IPS-18c (cell line): ENCODE measurements around the gene BTG4.

Experiments
- H3K4me3 ChIP-seq: 2 replicates; pipeline ENCODE4 v1.7.0; 2013; ENCODE audit warnings: low read depth, mild to moderate bottlenecking, low read length, moderate library complexity; ENCODE audit not compliant: insufficient read depth
- H3K9me3 ChIP-seq: one replicate; pipeline ENCODE4 v1.6.1; 2013; ENCODE audit warnings: mild to moderate bottlenecking, low read length, moderate library complexity; ENCODE audit not compliant: control insufficient read depth, insufficient read depth

BTG4 gene

DNA sequence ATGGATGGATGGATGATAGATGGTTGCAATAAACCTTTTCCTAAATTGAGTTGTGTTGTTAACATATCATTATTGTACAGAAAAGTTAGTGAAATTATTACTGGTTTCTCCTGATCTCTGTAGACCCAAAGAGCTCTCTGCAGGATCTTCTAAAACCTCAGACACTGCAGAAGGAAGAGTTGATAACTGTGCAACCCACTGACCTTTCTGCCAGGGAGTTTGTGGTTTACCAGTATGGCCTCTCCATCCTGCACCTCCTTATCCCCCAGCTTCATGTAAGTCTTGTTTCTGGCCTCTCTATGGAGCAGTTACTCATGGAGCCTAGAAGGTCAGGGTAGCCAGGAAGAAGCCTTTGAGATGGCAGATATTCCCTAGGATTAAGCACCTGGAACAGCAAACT, 45.6 kb downstream of the BTG4 start:
- H3K4me3 ChIP-seq: no peak overlapping the region
- H3K9me3 ChIP-seq: no peaks in the 10 kb centered on the region

GRCh38 chr11:111465400-111465799, 46.8 kb downstream of the BTG4 start:
- H3K9me3 ChIP-seq: no peaks in the 10 kb centered on the region

DNA sequence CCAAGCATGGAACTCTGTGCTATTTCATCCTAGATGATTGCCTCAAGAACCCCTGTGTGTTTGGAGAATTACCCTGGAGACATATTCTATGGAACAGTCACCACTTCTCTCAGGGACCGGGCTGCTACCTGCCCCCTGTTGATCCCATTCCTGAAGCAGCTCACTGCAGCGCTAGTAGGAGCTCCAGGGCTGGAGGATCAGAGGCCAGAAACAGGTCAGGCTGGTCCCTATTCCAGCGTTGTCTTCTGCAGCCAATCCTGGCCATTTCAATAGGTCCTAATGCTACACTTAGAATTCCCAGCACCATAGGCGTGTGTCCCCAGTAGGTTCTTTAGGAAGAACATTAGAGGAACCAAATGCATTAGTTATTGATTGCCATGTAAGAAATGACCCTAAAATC, 48.9 kb downstream of the BTG4 start:
- Histone ChIP-seq H3K4me3 (no peak overlapping the region), H3K9me3 (no peaks in the 10 kb centered on the region)

More at GRCh38 chr11:111465400-111465799, 46.8 kb downstream of the BTG4 start:
- H3K4me3 ChIP-seq: no peak overlapping the region

DNA sequence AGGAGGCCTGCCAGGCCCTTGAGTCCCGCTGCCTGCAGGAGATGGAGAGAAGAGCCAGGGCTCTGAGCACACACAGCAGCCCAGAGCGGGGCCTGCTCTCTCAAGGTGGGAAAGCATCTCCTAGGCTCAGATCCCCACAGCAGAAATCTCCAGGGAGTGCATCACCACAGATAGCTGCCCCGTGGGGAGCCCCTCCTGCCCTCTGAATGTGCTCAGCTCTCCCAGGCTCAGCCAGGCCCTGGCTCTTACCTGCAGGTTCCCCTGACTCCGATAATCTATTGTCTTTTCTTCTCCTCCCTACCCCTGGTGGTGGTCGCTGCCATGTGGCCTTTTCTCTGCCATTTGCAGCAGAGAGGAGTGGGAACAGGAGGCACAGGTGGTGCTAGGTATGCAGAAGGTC, 49.9 kb downstream of the BTG4 start:
- H3K4me3 ChIP-seq: no peak overlapping the region
- no peaks in the 10 kb centered on the region for H3K9me3 ChIP-seq

DNA sequence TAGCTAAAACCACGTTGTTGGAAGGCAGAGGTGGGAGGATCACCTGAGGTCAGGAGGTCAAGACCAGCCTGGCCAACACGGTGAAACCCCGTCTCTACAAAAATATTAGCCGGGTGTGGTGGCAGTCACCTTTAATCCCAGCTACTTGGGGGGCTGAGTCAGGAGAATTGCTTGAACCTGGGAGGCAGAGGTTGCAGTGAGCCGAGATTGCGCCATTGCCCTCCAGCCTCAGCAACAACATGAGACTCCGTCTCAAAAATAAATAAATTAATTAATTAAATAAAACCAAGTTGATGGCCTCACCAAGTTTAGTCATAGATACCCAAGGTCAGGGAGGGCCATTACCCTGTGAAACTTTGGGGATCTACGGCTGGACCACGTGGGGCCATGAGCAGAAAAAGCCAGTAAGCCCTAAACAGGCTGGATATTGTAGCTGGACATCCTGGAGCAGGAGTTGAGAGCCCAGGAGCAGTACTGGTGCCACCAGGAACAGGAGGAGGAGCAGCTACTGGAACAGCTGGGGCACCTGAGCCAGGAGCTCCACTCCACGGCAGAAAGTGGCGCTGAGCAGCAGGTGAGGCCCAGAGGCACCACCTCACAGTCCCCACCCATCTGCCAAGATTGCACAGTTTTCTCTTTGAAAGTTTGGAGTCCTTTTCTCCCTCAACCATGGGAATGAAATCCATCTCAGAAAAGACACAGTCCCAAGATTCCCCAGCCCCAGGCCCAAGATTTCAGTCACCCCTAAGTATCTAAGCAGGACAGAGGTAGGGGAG, 50.5 kb downstream of the BTG4 start:
- no peak overlapping the region for H3K4me3 ChIP-seq
- no peaks in the 10 kb centered on the region for H3K9me3 ChIP-seq

- H3K4me3 ChIP-seq: no peak overlapping the region
- H3K9me3 ChIP-seq: no peaks in the 10 kb centered on the region
These were observed 51.3 kb downstream of the BTG4 start for GRCh38 chr11:111460856-111461255.

DNA sequence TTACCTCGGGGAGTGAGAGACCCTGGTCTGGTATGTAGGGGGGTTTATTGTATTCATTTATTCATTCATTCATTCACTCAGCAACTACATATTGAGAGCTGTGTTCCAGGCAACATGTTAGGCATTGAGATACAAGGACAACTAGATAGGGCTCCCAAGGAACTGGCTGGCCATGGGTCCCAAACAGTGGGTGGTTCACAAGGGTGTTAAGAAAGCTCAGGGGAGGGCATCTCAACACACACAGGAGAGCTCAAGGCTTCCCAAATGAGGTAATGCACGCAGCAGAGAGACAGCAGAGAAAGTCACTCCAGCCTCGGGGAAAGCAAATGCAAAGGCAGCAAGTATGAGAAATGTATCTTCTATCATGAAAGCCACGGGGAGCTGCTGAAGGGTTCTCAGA, 51.8 kb downstream of the BTG4 start:
- Histone ChIP-seq H3K4me3 (no peak overlapping the region), H3K9me3 (no peaks in the 10 kb centered on the region)

DNA sequence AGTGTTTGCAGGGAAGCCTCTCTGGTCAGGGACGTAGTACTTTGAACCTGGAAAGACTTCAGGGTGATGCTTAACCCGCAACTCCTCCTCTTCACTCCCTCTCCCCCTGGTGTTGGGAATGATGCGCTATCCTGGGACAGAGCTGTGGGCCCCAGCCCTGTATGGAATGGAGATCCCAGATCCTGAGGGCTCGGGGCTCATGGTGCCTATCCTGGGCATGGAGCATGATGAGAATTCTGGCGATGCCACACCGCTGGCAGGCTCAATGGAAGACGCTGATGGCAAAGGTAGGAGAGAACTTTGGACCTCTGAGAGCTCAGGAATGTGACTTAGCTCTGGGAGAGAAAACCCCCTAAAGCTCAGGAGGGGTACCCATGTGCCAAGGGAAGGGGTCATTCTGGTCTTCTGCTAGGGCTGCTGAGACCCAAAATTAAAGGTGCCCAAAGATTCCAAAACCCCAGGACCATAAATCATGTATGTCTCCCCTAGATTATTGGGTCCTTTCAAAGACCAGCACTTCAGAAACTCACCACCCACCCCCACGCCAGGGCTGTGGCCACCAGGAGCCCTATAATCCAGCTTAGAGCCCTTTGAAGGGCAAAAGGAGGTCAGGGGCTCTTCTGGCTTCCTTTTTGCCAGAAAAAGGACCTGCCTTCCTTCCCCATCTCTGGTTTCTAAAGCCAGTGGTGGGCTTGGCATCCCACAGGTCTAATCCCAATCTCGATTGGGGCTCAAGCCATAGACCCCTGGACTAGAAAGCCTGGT, 52.5 kb downstream of the BTG4 start:
- Histone ChIP-seq H3K4me3 (no peak overlapping the region), H3K9me3 (no peaks in the 10 kb centered on the region)

GRCh38 chr11:111457731-111458368, 54.3 kb downstream of the BTG4 start:
- no peak overlapping the region for H3K4me3 ChIP-seq
- H3K9me3 ChIP-seq: no peaks in the 10 kb centered on the region

DNA sequence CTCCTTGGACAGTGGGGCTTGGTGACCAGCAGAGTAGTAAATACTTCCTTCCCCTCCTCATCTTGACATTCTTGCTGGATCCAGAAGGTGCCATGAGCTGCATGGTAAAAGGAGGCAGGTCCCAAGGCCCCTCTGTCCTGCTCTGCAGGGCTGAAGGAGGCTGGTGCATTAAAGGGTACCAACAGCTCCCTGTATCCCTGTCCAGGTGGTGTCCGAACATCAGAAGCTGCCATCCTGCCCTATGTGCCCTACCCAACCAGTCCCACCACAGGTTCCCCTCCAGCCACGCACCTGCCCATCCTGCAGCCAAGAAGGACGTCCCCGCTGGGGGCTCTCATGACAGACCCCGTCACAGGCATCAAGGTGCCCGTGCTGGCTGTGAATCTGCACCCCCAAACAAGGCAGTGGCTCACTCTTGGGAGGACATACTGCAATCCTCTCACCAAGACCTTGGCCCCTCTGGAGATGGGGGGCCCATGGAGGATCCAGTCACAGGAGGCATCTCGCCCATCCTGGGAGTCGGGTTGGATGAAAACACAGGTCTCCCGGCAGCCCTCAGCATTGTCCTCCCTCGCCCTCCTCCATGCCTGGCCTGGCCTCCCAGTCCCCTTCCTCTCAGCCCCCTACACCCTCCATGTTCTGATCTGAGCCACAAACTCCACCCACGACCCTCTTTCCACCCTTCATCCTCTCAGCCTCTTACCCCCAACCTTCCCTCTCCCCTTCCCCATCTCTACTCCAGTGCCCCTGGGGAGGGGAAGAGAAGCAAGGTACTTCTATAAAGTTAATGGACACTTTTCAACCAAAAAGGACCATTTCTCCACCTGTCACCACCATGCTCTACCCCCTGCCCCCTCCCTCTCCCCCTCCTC, 55.1 kb downstream of the BTG4 start:
- H3K4me3 ChIP-seq: no peak overlapping the region
- H3K9me3 ChIP-seq: no peaks in the 10 kb centered on the region

GRCh38 chr11:111456086-111456858, 55.9 kb downstream of the BTG4 start:
- Histone ChIP-seq H3K9me3 (no peaks in the 10 kb centered on the region), H3K4me3 (no peak overlapping the region)

- no peaks in the 10 kb centered on the region for H3K9me3 ChIP-seq
- H3K4me3 ChIP-seq: no peak overlapping the region; the same call in 1 of the 2 replicates
These were observed 56.7 kb downstream of the BTG4 start for GRCh38 chr11:111455291-111456085.

- no peaks in the 10 kb centered on the region for H3K9me3 ChIP-seq
These were observed 57.5 kb downstream of the BTG4 start for GRCh38 chr11:111454561-111455192.

GRCh38 chr11:111452817-111453552, 59.2 kb downstream of the BTG4 start:
- H3K4me3 ChIP-seq: no peak overlapping the region
- H3K9me3 ChIP-seq: no peaks in the 10 kb centered on the region

More at GRCh38 chr11:111454561-111455192, 57.5 kb downstream of the BTG4 start:
- peak overlapping the region; percentile 36; the same call in 1 of the 2 replicates for H3K4me3 ChIP-seq

DNA sequence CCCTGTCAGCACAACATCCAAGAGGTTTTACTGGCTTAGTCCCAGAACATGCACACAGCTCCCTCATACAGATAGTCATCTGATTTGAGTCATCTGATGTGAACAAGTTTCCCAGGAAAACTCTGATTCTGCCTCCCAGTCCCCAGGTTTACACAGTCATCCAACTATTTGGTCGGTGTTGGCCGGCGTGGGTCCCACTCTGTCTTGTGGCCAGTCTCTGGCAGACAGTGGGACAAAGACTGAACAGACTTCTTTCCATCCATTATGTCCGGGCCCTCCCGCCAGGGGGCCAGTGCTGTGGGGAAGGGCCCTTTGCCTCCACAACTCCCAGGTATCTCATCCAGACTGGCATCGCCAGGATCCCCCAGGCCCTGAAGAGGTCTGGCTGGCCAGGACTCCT, 60.0 kb downstream of the BTG4 start:
- H3K9me3 ChIP-seq: peaks cover 3% of the 10 kb centered on the region
- no peak overlapping the region for H3K4me3 ChIP-seq
